ENCODE measurements around the gene CACNB3. TPM values are rescaled to one million over a fixed set of nuclear protein-coding genes. Genes with fewer than 3 reads are reported as not detected.

Gene CACNB3
- total and polyA plus RNA-seq, 2 donors (not counting 1 experiment from before 2014, with no cell fraction given): 1.6 to 4.0 TPM

DNA sequence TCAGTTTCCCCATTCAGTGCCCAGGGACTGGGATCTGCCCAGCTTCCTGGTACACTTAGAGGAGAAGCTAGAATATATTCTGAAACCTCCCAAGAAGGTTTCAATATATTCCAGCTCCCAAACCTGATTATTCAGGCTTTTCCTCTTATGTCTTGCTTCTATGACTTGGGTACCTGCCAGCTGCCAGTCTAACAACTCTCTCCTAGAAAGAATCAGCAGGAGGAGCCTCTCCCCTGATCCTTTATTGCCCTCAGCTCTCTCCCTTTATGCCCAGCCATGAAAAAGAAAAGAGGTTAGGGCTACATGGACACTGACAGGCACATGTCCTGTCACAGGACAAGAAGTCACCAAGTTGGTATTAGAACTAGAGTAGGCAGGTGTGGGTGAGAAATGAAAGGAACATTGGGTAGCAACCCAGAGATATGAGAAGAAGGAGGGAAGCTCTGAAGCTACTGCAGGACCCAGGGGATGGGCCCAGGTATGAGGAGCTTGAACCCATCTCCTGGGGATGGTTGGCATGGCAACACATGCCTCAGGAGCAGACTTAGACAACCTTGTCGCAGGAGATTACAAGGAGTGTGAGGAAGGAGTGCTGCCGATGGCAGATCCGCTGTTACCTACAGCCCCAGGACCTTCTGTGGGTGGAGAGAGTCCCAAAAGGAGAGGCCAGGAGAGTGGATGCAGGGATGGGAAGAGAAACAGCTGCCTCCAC lies 2.0 kb upstream of the CACNB3 start:
- CTCF ChIA-PET: interaction anchor here (1.1 to 6.8 kb wide), 4 partner anchors 8 to 52 kb away, joined by 3 to 57 read pairs (median 14); partner anchors contain the start of gene DDX23
- Histone ChIP-seq H2AFZ (ENCODE audit: insufficient read depth, low read depth, low read length, poor library complexity, severe bottlenecking) (peak overlapping the region; percentile 96), H3K9ac (ENCODE audit: low read length) (peak overlapping the region; percentile 91), H3K27me3 (replicated peaks in 1 of 4; ENCODE audit: control extremely low read depth in 1 of 4, control insufficient read depth in 3 of 4, insufficient read depth in 4 of 4, low read length in 3 of 4) (peaks cover 0 to 31% (median 16%) of the 10 kb centered on the region in 4 experiments), H4K20me1 (ENCODE audit: control insufficient read depth, insufficient read depth, low read length, poor library complexity, severe bottlenecking) (peaks cover 13% of the 10 kb centered on the region), H3K36me3 (replicated peaks in 1 of 2; ENCODE audit: control extremely low read depth in 1 of 2, control insufficient read depth in 1 of 2, extremely low read depth in 1 of 2, insufficient read depth in 2 of 2, low read length in 1 of 2) (no peaks in the 10 kb centered on the region), H3K4me3 (ENCODE audit: control extremely low read depth in 1 of 5, extremely low read depth in 1 of 5, insufficient read depth in 1 of 5, low read depth in 2 of 5, low read length in 4 of 5) (no peak overlapping the region), H3K4me2 (replicated peaks; ENCODE audit: low read depth, low read length, poor library complexity, severe bottlenecking) (peak overlapping the region; percentile 100), H3K79me2 (ENCODE audit: control insufficient read depth, insufficient read depth, low read length) (no peaks in the 10 kb centered on the region), H3K4me1 (ENCODE audit: control insufficient read depth in 2 of 2, insufficient read depth in 2 of 2, low read length in 2 of 2) (peaks cover 30 to 38% of the 10 kb centered on the region in 2 donors), H3K27ac (ENCODE audit: low read length in 2 of 2) (no peak overlapping the region), H3K9me3 (ENCODE audit: control extremely low read depth in 1 of 3, control insufficient read depth in 2 of 3, insufficient read depth in 1 of 3, low read length in 2 of 3) (no peaks in the 10 kb centered on the region)
- WGBS (ENCODE audit: insufficient coverage): 95% methylated on average over 3 of the region's 3 CpGs
- POLR2A ChIA-PET: interaction anchor here (0.9 kb wide), 1 partner anchor 981 kb away, joined by 3 read pairs; no protein-coding TSS in a partner anchor
- Mint-ChIP-seq H3K4me3 (peak overlapping the region; percentile 96), H3K9me3 (ENCODE audit: insufficient read depth) (no peaks in the 10 kb centered on the region), H3K27ac (no peak overlapping the region), H3K27me3 (peaks cover 12% of the 10 kb centered on the region), H3K4me1 (peaks cover 29% of the 10 kb centered on the region)
- ATAC-seq (ENCODE audit: low read depth) (no peak), DNase-seq (no peak)
- TF ChIP-seq, protein P1, sequence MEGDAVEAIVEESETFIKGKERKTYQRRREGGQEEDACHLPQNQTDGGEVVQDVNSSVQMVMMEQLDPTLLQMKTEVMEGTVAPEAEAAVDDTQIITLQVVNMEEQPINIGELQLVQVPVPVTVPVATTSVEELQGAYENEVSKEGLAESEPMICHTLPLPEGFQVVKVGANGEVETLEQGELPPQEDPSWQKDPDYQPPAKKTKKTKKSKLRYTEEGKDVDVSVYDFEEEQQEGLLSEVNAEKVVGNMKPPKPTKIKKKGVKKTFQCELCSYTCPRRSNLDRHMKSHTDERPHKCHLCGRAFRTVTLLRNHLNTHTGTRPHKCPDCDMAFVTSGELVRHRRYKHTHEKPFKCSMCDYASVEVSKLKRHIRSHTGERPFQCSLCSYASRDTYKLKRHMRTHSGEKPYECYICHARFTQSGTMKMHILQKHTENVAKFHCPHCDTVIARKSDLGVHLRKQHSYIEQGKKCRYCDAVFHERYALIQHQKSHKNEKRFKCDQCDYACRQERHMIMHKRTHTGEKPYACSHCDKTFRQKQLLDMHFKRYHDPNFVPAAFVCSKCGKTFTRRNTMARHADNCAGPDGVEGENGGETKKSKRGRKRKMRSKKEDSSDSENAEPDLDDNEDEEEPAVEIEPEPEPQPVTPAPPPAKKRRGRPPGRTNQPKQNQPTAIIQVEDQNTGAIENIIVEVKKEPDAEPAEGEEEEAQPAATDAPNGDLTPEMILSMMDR (IDR thresholded peaks at IDR 0.05): no peak
- TF ChIP-seq EZH2 (IDR thresholded peaks at IDR 0.05; ENCODE audit: borderline replicate concordance, insufficient read depth, low read depth, low read length, poor library complexity, severe bottlenecking): no peak
- intact Hi-C loops (cut with micrococcal nuclease): no loop called here
